ENCODE results near the gene APPL1.

Gene APPL1

DNA sequence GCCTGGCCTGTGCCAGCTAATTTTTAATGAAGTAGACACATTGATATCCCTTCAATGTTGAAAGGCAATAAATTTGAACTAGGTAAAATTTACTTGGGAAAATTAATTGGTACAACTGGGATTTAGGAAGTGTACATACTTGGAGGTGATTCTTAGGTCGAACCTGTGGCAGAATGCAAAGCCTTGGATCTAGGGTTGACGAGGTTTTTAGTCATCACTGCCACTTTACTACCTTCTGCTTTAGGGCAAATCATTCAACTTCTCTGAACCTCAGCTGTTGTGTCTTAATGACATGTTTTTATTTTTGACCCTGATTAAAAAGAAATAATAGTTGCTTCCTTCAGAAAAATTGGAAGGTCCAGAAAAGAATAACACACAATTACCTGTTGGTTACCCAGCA lies 2.5 kb downstream of the APPL1 start:
- no peak overlapping the region for H3K4me3 ChIP-seq (ENCODE audit: low read depth, low read length)
- TF ChIP-seq, protein P1, sequence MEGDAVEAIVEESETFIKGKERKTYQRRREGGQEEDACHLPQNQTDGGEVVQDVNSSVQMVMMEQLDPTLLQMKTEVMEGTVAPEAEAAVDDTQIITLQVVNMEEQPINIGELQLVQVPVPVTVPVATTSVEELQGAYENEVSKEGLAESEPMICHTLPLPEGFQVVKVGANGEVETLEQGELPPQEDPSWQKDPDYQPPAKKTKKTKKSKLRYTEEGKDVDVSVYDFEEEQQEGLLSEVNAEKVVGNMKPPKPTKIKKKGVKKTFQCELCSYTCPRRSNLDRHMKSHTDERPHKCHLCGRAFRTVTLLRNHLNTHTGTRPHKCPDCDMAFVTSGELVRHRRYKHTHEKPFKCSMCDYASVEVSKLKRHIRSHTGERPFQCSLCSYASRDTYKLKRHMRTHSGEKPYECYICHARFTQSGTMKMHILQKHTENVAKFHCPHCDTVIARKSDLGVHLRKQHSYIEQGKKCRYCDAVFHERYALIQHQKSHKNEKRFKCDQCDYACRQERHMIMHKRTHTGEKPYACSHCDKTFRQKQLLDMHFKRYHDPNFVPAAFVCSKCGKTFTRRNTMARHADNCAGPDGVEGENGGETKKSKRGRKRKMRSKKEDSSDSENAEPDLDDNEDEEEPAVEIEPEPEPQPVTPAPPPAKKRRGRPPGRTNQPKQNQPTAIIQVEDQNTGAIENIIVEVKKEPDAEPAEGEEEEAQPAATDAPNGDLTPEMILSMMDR (IDR thresholded peaks at IDR 0.05; ENCODE audit: insufficient read depth, low read length, missing control alignments): no peak
- ChIA-PET POLR2A (no interaction called here), CTCF (interaction anchor here (2.1 kb wide), 1 partner anchor 60 kb away, joined by 10 read pairs; no protein-coding TSS in a partner anchor)
- no peak for DNase-seq (ENCODE audit: low read depth, low spot score)

DNA sequence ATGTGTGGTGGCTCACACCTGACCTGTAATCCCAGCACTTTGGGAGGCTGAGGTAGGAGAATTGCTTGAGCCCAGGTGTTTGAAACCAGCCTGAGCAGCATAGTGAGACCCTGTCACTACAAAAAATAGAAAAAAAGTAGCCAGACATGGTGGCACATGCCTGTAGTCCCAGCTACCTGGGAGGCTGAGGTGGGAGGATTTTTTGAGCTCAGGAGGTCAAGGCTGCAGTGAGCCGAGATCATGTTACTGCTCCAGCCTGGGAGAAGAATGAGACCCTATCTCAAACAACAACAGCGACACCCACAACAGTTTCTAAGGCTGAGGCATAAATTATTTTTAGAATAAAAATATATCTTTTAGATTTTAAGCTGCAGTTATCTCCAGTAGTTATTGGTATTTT lies 6.3 kb downstream of the APPL1 start:
- POLR2A ChIA-PET: no interaction called here
- H3K4me3 ChIP-seq (ENCODE audit: low read depth, low read length): no peak overlapping the region
- CTCF ChIA-PET: interaction anchor here (1.6 kb wide), 1 partner anchor 64 kb away, joined by 6 read pairs; no protein-coding TSS in a partner anchor
- no peak for DNase-seq (ENCODE audit: low read depth, low spot score)
- TF ChIP-seq, protein P1 (IDR thresholded peaks at IDR 0.05; ENCODE audit: insufficient read depth, low read length, missing control alignments): no peak

- TF ChIP-seq, protein P1 (IDR thresholded peaks at IDR 0.05; ENCODE audit: insufficient read depth, low read length, missing control alignments): no peak
- POLR2A ChIA-PET: no interaction called here
- H3K4me3 ChIP-seq (ENCODE audit: low read depth, low read length): no peak overlapping the region
- DNase-seq (ENCODE audit: low read depth, low spot score): no peak
- CTCF ChIA-PET: interaction anchor here (1.6 kb wide), 1 partner anchor 65 kb away, joined by 6 read pairs; no protein-coding TSS in a partner anchor
Observed at GRCh38 chr3:57234613-57235575, 7.4 kb downstream of the APPL1 start.

DNA sequence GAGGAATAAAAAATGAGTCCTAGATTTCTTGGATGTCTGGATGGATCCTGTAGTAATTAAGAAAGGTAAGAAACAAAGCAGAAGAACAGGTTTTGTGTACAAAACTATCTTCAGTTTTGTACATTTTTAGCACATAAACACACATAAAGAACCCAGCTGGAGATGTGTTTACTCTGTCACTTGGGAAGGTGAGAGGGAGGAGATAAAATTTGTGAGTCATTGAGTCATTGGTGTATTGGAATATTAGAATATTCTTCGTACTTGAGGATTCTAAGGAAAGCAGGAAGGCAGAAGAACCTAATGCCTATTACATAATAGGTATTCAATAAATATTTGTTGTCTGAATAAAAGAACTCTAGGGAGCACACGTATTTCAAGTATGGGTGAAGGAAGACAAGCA lies 17.4 kb downstream of the APPL1 start:
- TF ChIP-seq, protein P1 (IDR thresholded peaks at IDR 0.05; ENCODE audit: insufficient read depth, low read length, missing control alignments): no peak
- ChIA-PET CTCF (no interaction called here), POLR2A (no interaction called here)
- no peak for DNase-seq (ENCODE audit: low read depth, low spot score)
- H3K4me3 ChIP-seq (ENCODE audit: low read depth, low read length): no peak overlapping the region

- ChIA-PET POLR2A (no interaction called here), CTCF (no interaction called here)
- H3K4me3 ChIP-seq (ENCODE audit: low read depth, low read length): no peak overlapping the region
- TF ChIP-seq, protein P1 (IDR thresholded peaks at IDR 0.05; ENCODE audit: insufficient read depth, low read length, missing control alignments): no peak
- DNase-seq (ENCODE audit: low read depth, low spot score): no peak
Observed at GRCh38 chr3:57252404-57252803, 24.9 kb downstream of the APPL1 start.

GRCh38 chr3:57256844-57257243 lies 29.3 kb downstream of the APPL1 start:
- CTCF ChIA-PET: no interaction called here
- no peak for DNase-seq (ENCODE audit: low read depth, low spot score)
- POLR2A ChIA-PET: no interaction called here
- H3K4me3 ChIP-seq (ENCODE audit: low read depth, low read length): no peak overlapping the region
- TF ChIP-seq, protein P1 (IDR thresholded peaks at IDR 0.05; ENCODE audit: insufficient read depth, low read length, missing control alignments): no peak

Data from AG04449 (cell line).